Progenitor cell of endocrine pancreas (in vitro differentiated cells): ENCODE data around the gene PALM. TPM values are rescaled to one million over a fixed set of nuclear protein-coding genes. Genes with fewer than 3 reads are reported as not detected.

Source experiments
- DNase-seq: peaks from one replicate; pipeline ENCODE4 v3.0.0; 2021; ENCODE audit warnings: low spot score; ENCODE audit not compliant: unreplicated experiment
- H3K27ac Mint-ChIP-seq: 2 replicates; pipeline ENCODE4 v1.8.0; 2021; ENCODE audit warnings: mild to moderate bottlenecking, moderate library complexity, mixed read lengths
- H3K27me3 Mint-ChIP-seq: 2 replicates; pipeline ENCODE4 v1.8.0; 2021; ENCODE audit warnings: mixed read lengths
- H3K36me3 Mint-ChIP-seq: 2 replicates; pipeline ENCODE4 v1.8.0; 2022; ENCODE audit warnings: mixed read lengths; ENCODE audit not compliant: insufficient read depth
- H3K4me1 Mint-ChIP-seq: 2 replicates; pipeline ENCODE4 v1.8.0; 2021; ENCODE audit warnings: low read depth, mixed read lengths
- H3K4me3 Mint-ChIP-seq: 2 replicates; pipeline ENCODE4 v1.8.0; 2021; ENCODE audit warnings: low read depth, mild to moderate bottlenecking, moderate library complexity, mixed read lengths
- H3K9me3 Mint-ChIP-seq: 2 replicates; pipeline ENCODE4 v1.8.0; 2021; ENCODE audit warnings: low read depth, mixed read lengths
- CTCF ChIP-seq: fragments of 200-600 bp; sonication (generic); IDR thresholded peaks from one replicate; pipeline ENCODE4 v1.5.0; 2021; ENCODE audit warnings: antibody characterized with exemption, mild to moderate bottlenecking; ENCODE audit not compliant: unreplicated experiment
- long read RNA-seq: library from polyadenylated mRNA; unstranded; transcript quantifications from one replicate; pipeline ENCODE4 v2.0.0, GENCODE V29; 2020
- total RNA-seq: library from RNA; stranded (reverse); gene quantifications from 2 replicates; pipeline ENCODE4 v1.2.1, GENCODE V29; 2021

The PALM gene, protein sequence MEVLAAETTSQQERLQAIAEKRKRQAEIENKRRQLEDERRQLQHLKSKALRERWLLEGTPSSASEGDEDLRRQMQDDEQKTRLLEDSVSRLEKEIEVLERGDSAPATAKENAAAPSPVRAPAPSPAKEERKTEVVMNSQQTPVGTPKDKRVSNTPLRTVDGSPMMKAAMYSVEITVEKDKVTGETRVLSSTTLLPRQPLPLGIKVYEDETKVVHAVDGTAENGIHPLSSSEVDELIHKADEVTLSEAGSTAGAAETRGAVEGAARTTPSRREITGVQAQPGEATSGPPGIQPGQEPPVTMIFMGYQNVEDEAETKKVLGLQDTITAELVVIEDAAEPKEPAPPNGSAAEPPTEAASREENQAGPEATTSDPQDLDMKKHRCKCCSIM
- total RNA-seq = 52.4 and 54.3 TPM in 2 replicates
- long read RNA-seq, partial matches to known transcripts = 0 of 1 reads
- long read RNA-seq, other reads (novel, unspliced or antisense) = 1 of 1 reads

DNA sequence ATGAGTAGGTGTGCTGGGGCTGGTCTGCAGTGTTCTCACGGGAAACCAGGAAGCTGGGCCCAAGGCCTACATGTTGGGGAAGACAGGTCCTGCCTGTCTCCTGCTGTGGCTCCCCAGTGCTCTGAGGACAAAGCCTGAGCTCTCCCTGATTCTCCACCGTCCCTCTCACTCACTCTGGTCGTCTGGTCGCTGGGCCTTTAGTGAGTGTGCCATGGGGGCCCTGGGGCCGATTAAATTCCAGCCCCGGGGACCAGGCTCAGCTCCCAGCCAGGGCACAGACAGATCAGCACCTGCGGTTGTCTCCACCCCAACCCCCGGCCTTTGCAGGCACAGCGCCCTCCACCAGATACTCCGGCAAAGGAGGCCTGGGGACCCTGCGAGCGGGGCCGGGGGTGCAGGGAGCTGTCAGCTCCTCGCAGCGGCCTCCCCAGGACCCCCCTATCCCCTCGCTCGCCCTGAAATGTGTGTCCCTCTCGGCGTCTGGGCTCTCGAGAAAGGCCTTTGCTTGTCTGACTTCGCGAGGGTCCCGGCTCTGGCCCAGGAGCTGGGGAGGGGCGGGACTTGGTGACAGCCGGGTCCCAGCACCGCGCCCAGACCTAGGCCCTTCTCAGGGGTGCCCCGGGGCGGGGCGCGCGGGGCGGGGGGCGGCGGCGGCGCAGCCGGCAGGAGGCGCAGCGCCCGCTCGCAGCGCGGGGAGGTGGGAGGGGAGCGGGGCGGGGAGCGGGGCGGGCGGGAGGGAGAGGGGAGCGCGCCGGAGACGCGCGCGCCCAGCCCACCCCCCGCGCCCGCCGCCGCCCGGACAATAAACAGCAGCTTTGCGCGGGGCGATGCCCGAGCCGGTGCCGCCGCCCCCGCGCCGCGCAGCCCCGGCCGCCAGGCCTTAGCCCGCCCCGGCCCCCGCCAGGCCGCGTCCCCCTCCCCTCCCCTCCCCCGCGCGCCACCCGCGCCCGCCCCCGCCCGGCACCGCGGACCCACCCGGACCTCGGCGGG, at the start of gene PALM:
PALM (plus strand) TSS at position 782 of the 990 bp plus-strand sequence. CDS start 212 bp downstream, outside the sequence.
- Mint-ChIP-seq H3K9me3 (no peaks in the 10 kb centered on the region), H3K36me3 (peaks cover 3% of the 10 kb centered on the region), H3K27ac (no peak within 1 kb of the TSS), H3K4me1 (peaks cover 2% of the 10 kb centered on the region), H3K4me3 (peak within 1 kb of the TSS; percentile 69), H3K27me3 (peaks cover 12% of the 10 kb centered on the region)
- TF ChIP-seq CTCF = peak; percentile 40
- DNase-seq = peak; percentile 52

DNA sequence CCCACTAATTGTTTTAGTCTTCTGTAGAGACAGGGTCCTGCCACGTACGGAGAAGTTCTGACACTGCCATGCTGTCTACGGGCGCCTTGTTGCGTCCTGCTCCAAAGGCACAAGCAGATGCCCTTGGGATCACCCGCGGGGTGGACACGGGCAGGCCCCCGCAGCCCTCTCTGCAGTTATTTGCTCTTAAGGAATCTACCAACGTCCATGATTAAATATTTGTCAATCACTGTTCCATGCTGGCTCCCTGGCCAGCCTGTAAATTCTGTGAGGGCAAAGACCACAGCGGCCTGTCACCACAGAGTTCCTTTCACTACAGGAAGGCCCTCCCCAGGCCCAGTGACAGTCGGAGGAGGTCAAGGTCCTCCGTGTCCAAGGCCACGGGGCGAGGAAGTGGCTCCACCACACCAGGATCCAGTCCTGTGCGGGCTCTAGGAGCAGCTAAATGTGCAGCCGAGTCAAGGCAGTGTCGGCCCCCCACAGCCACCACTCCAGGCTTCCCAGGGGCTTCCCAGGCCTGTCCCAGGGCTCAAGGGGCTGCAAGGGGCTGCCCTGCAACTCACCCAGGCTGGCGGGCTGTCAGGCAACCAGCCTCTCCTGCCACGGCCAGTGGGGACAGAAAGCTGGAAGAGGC, 47.8 kb upstream of the PALM start:
- Mint-ChIP-seq H3K4me3 (peak overlapping the region; percentile 74), H3K4me1 (peaks cover 18% of the 10 kb centered on the region), H3K9me3 (no peaks in the 10 kb centered on the region), H3K36me3 (no peaks in the 10 kb centered on the region), H3K27me3 (no peaks in the 10 kb centered on the region), H3K27ac (peak overlapping the region; percentile 92)
- no peak for TF ChIP-seq CTCF
- no peak for DNase-seq

GRCh38 chr19:661427-662196, 47.1 kb upstream of the PALM start:
- Mint-ChIP-seq H3K4me1 (peaks cover 18% of the 10 kb centered on the region), H3K4me3 (peak overlapping the region; percentile 74), H3K27me3 (no peaks in the 10 kb centered on the region), H3K36me3 (no peaks in the 10 kb centered on the region), H3K9me3 (no peaks in the 10 kb centered on the region), H3K27ac (peak overlapping the region; percentile 92)
- DNase-seq = no peak
- TF ChIP-seq CTCF = no peak

- Mint-ChIP-seq H3K4me1 (peaks cover 18% of the 10 kb centered on the region), H3K4me3 (peak overlapping the region; percentile 74), H3K9me3 (no peaks in the 10 kb centered on the region), H3K27me3 (no peaks in the 10 kb centered on the region), H3K36me3 (no peaks in the 10 kb centered on the region), H3K27ac (peak overlapping the region; percentile 92)
- DNase-seq = no peak
- no peak for TF ChIP-seq CTCF
Observed at GRCh38 chr19:662207-662961, 46.4 kb upstream of the PALM start.
